HepG2 (cell line): Measurements from ENCODE around the gene RNASE8. TPM values are rescaled to one million over a fixed set of nuclear protein-coding genes. Genes with fewer than 3 reads are reported as not detected.
A peak's percentile ranks its signal among the peaks of the same experiment; 100 is the strongest.

Experiments
- ARNT2 ChIP-seq: sonication (generic); formaldehyde crosslinking; IDR thresholded peaks from 2 replicates; pipeline ENCODE4 v1.8.0; 2022; ENCODE audit warnings: mild to moderate bottlenecking, low read depth, missing genetic modification reagents, moderate library complexity
- GPN1 ChIP-seq: sonication (generic); formaldehyde crosslinking; IDR thresholded peaks from 2 replicates; pipeline ENCODE4 v1.5.1; 2020; ENCODE audit warnings: missing genetic modification reagents, borderline replicate concordance
- GTF2F1 ChIP-seq: fragments of 150-350 bp; IDR thresholded peaks from 2 replicates; pipeline ENCODE4 v1.6.1; 2014; ENCODE audit warnings: low read length
- LCORL ChIP-seq, 2 experiments: fragments of 450-650 bp in 1 of 2; sonication (generic) in 1 of 2; formaldehyde crosslinking in 1 of 2; IDR thresholded peaks; 2 replicates each; pipeline versions ENCODE4 v1.5.0 to v1.6.1; 2017 to 2020; ENCODE audit warnings: antibody characterized with exemption in 1 of 2, missing genetic modification reagents in 1 of 2
- SOX6 ChIP-seq, 2 experiments: fragments of 450-650 bp in 1 of 2; sonication (generic) in 1 of 2; formaldehyde crosslinking in 1 of 2; IDR thresholded peaks; 2 replicates each; pipeline versions ENCODE4 v1.4.0 to v1.6.1; 2017 to 2020; ENCODE audit warnings: antibody characterized with exemption in 1 of 2, mild to moderate bottlenecking in 1 of 2, missing genetic modification reagents in 1 of 2
- TAF15 ChIP-seq: fragments of 200-400 bp; formaldehyde crosslinking; IDR thresholded peaks from one replicate; pipeline ENCODE4 v1.6.1; 2018; ENCODE audit warnings: mild to moderate bottlenecking, low read depth, low read length; ENCODE audit not compliant: poor library complexity, severe bottlenecking
- ZFP90 ChIP-seq: sonication (generic); formaldehyde crosslinking; IDR thresholded peaks from 2 replicates; pipeline ENCODE4 v1.8.0; 2022; ENCODE audit warnings: missing genetic modification reagents, mild to moderate bottlenecking, inconsistent platforms, borderline replicate concordance
- ZNF180 ChIP-seq: sonication (generic); formaldehyde crosslinking; IDR thresholded peaks from 2 replicates; pipeline ENCODE4 v1.4.0; 2020; ENCODE audit warnings: low read depth, missing genetic modification reagents, borderline replicate concordance
- ZNF558 ChIP-seq: sonication (generic); formaldehyde crosslinking; IDR thresholded peaks from 2 replicates; pipeline ENCODE4 v1.9.0; 2022; ENCODE audit warnings: mild to moderate bottlenecking, missing genetic modification reagents, borderline replicate concordance
- ZNF577 ChIP-seq: sonication (generic); formaldehyde crosslinking; IDR thresholded peaks from 2 replicates; pipeline ENCODE4 v1.4.0; 2020; ENCODE audit warnings: mild to moderate bottlenecking, low read depth, missing genetic modification reagents, borderline replicate concordance
- ZSCAN30 ChIP-seq: sonication (generic); formaldehyde crosslinking; IDR thresholded peaks from 2 replicates; pipeline ENCODE4 v1.5.0; 2020; ENCODE audit warnings: mild to moderate bottlenecking, missing genetic modification reagents
- polyA plus RNA-seq, 8 experiments: library from polyadenylated mRNA; depleted of rRNA in 3 of 8; stranded (reverse) in 7 of 8; unstranded in 1 of 8; fragments of >200 nt; fragmentation: Illumina TruSeq in 4 of 8; extraction: Trizol in 4 of 8; gene quantifications; 2 replicates each; pipeline versions ENCODE4 v1.2.1 to v1.2.3, GENCODE V29; 2011 to 2016; ENCODE audit warnings: low read depth in 4 of 8, missing spikeins in 1 of 8, mixed read lengths in 1 of 8; ENCODE audit not compliant: insufficient read depth in 1 of 8
- total RNA-seq, 5 experiments: library from RNA; depleted of rRNA; stranded (reverse); fragments of >200 nt; fragmentation: Illumina TruSeq; extraction: Trizol; gene quantifications; 2 replicates each; pipeline ENCODE4 v1.2.3, GENCODE V29; 2016; ENCODE audit warnings: low read depth in 1 of 5
- TF ChIP-seq, protein P1 (sequence below): sonication (generic); formaldehyde crosslinking; IDR thresholded peaks from 2 replicates; pipeline ENCODE4 v1.5.1; 2020; ENCODE audit warnings: mild to moderate bottlenecking, missing genetic modification reagents, borderline replicate concordance
- TF ChIP-seq, protein P2 (sequence below): sonication (generic); formaldehyde crosslinking; IDR thresholded peaks from 2 replicates; pipeline ENCODE4 v1.4.0; 2020; ENCODE audit warnings: missing genetic modification reagents
- TF ChIP-seq, protein P3 (sequence below): sonication (generic); formaldehyde crosslinking; IDR thresholded peaks from 2 replicates; pipeline ENCODE4 v1.8.0; 2022; ENCODE audit warnings: missing genetic modification reagents, mild to moderate bottlenecking, borderline replicate concordance
- TF ChIP-seq, protein P4 (sequence below): sonication (generic); formaldehyde crosslinking; IDR thresholded peaks from 2 replicates; pipeline ENCODE4 v1.4.0; 2020; ENCODE audit warnings: missing genetic modification reagents

RNASE8 gene
- total and polyA plus RNA-seq, 2 of the 13 experiments (the other 11 are each of a cell fraction or from before 2014, with no cell fraction given), result not detected

DNA sequence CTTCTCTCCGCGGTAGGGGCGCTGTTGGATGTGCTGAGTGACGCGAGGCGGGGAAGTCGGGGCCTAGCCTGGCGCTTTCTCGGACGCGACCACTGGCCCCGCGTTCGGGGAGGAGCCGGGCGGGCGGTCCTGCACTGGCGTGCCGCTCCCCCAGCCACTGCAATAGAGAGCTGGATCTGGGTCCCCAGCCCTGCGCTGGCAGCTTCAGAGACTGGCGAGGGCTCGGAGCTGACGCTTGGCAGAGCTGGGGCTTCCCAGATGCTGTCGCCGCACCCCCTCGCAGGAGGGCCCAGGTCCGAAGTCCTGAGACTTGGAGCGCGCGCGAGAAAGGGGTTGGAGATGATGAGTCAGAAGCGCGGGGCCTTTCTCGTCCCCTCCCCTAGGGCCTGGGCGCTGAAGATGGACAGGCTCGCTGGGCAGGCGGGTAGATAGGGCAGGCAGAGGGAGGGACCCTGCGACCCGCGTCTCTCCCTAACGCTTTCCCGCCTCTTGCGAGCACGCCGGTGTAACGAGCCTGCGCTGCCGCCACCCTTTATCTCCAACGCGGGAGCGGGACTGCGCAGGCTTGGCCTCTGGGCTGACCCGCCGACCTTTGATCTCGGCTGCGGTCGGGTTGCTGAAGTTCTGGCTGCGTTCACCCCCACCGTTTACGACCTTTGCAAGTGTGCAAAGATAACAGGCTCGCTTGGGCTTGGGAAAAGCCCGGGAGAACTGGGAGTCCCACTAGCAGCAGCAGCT lies 46.3 kb downstream of the RNASE8 start (continued):
- TF ChIP-seq, protein P1, sequence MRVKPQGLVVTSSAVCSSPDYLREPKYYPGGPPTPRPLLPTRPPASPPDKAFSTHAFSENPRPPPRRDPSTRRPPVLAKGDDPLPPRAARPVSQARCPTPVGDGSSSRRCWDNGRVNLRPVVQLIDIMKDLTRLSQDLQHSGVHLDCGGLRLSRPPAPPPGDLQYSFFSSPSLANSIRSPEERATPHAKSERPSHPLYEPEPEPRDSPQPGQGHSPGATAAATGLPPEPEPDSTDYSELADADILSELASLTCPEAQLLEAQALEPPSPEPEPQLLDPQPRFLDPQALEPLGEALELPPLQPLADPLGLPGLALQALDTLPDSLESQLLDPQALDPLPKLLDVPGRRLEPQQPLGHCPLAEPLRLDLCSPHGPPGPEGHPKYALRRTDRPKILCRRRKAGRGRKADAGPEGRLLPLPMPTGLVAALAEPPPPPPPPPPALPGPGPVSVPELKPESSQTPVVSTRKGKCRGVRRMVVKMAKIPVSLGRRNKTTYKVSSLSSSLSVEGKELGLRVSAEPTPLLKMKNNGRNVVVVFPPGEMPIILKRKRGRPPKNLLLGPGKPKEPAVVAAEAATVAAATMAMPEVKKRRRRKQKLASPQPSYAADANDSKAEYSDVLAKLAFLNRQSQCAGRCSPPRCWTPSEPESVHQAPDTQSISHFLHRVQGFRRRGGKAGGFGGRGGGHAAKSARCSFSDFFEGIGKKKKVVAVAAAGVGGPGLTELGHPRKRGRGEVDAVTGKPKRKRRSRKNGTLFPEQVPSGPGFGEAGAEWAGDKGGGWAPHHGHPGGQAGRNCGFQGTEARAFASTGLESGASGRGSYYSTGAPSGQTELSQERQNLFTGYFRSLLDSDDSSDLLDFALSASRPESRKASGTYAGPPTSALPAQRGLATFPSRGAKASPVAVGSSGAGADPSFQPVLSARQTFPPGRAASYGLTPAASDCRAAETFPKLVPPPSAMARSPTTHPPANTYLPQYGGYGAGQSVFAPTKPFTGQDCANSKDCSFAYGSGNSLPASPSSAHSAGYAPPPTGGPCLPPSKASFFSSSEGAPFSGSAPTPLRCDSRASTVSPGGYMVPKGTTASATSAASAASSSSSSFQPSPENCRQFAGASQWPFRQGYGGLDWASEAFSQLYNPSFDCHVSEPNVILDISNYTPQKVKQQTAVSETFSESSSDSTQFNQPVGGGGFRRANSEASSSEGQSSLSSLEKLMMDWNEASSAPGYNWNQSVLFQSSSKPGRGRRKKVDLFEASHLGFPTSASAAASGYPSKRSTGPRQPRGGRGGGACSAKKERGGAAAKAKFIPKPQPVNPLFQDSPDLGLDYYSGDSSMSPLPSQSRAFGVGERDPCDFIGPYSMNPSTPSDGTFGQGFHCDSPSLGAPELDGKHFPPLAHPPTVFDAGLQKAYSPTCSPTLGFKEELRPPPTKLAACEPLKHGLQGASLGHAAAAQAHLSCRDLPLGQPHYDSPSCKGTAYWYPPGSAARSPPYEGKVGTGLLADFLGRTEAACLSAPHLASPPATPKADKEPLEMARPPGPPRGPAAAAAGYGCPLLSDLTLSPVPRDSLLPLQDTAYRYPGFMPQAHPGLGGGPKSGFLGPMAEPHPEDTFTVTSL (CRISPR knock-in tag), result peak; percentile 84
- TF ChIP-seq SOX6 (IDR thresholded peaks at IDR 0.05) (no peak), SOX6 (CRISPR knock-in tag; IDR thresholded peaks at IDR 0.05) (peak; percentile 94), ARNT2 (CRISPR knock-in tag) (peak; percentile 97), ZSCAN30 (CRISPR knock-in tag) (0 out of 2 replicates have a peak, but pooled peaks have one; percentile 50), GTF2F1 (0 out of 2 replicates have a peak, but pooled peaks have one; percentile 40), GPN1 (CRISPR knock-in tag) (peak; percentile 53), ZNF577 (CRISPR knock-in tag) (peak; percentile 90; the same call in 1 of the 2 replicates), ZNF558 (peak; percentile 99), LCORL (IDR thresholded peaks at IDR 0.05) (no peak), LCORL (CRISPR knock-in tag; IDR thresholded peaks at IDR 0.05) (peak; percentile 93), ZFP90 (CRISPR knock-in tag) (peak; percentile 95; the same call in 1 of the 2 replicates), ZNF180 (CRISPR knock-in tag) (no peak; the same call in 1 of the 2 replicates), TAF15 (peak; percentile 92)
- TF ChIP-seq, protein P2, sequence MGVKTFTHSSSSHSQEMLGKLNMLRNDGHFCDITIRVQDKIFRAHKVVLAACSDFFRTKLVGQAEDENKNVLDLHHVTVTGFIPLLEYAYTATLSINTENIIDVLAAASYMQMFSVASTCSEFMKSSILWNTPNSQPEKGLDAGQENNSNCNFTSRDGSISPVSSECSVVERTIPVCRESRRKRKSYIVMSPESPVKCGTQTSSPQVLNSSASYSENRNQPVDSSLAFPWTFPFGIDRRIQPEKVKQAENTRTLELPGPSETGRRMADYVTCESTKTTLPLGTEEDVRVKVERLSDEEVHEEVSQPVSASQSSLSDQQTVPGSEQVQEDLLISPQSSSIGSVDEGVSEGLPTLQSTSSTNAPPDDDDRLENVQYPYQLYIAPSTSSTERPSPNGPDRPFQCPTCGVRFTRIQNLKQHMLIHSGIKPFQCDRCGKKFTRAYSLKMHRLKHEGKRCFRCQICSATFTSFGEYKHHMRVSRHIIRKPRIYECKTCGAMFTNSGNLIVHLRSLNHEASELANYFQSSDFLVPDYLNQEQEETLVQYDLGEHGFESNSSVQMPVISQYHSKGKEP (CRISPR knock-in tag), result peak; percentile 67; the same call in 1 of the 2 replicates
- TF ChIP-seq, protein P3, sequence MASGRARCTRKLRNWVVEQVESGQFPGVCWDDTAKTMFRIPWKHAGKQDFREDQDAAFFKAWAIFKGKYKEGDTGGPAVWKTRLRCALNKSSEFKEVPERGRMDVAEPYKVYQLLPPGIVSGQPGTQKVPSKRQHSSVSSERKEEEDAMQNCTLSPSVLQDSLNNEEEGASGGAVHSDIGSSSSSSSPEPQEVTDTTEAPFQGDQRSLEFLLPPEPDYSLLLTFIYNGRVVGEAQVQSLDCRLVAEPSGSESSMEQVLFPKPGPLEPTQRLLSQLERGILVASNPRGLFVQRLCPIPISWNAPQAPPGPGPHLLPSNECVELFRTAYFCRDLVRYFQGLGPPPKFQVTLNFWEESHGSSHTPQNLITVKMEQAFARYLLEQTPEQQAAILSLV (CRISPR knock-in tag), result peak; percentile 96
- TF ChIP-seq, protein P4, sequence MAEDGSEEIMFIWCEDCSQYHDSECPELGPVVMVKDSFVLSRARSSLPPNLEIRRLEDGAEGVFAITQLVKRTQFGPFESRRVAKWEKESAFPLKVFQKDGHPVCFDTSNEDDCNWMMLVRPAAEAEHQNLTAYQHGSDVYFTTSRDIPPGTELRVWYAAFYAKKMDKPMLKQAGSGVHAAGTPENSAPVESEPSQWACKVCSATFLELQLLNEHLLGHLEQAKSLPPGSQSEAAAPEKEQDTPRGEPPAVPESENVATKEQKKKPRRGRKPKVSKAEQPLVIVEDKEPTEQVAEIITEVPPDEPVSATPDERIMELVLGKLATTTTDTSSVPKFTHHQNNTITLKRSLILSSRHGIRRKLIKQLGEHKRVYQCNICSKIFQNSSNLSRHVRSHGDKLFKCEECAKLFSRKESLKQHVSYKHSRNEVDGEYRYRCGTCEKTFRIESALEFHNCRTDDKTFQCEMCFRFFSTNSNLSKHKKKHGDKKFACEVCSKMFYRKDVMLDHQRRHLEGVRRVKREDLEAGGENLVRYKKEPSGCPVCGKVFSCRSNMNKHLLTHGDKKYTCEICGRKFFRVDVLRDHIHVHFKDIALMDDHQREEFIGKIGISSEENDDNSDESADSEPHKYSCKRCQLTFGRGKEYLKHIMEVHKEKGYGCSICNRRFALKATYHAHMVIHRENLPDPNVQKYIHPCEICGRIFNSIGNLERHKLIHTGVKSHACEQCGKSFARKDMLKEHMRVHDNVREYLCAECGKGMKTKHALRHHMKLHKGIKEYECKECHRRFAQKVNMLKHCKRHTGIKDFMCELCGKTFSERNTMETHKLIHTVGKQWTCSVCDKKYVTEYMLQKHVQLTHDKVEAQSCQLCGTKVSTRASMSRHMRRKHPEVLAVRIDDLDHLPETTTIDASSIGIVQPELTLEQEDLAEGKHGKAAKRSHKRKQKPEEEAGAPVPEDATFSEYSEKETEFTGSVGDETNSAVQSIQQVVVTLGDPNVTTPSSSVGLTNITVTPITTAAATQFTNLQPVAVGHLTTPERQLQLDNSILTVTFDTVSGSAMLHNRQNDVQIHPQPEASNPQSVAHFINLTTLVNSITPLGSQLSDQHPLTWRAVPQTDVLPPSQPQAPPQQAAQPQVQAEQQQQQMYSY (CRISPR knock-in tag), result peak; percentile 69
